HepG2 (cell line): ENCODE data around the gene ZNF414. TPM values are rescaled to one million over a fixed set of nuclear protein-coding genes. Genes with fewer than 3 reads are reported as not detected.

Experiments
- BCLAF1 ChIP-seq: fragments of 450-650 bp; IDR thresholded peaks from 2 replicates; pipeline ENCODE4 v1.6.1; 2017; ENCODE audit warnings: mild to moderate bottlenecking
- JDP2 ChIP-seq: sonication (generic); formaldehyde crosslinking; IDR thresholded peaks from 2 replicates; pipeline ENCODE4 v1.8.1; 2022; ENCODE audit warnings: missing genetic modification reagents, borderline replicate concordance
- KLF6 ChIP-seq: IDR thresholded peaks from 2 replicates; pipeline ENCODE4 v1.8.0; 2016; ENCODE audit warnings: missing biosample characterization, missing genetic modification reagents
- MAFK ChIP-seq, 2 experiments: IDR thresholded peaks in 1 of 2; conservative IDR thresholded peaks in 1 of 2; 2 replicates each; pipeline ENCODE4 v1.6.1; 2011; ENCODE audit warnings: improper control_type of control experiment in 2 of 2, low read length in 2 of 2
- MLX ChIP-seq: IDR thresholded peaks from 2 replicates; pipeline ENCODE4 v1.6.1; 2016
- PAF1 ChIP-seq: IDR thresholded peaks from 2 replicates; pipeline ENCODE4 v1.6.1; 2016; ENCODE audit warnings: missing genetic modification reagents, missing compliant biosample characterization
- POGZ ChIP-seq: sonication (generic); formaldehyde crosslinking; IDR thresholded peaks from 2 replicates; pipeline ENCODE4 v1.4.0; 2020; ENCODE audit warnings: mild to moderate bottlenecking, missing genetic modification reagents
- SETDB1 ChIP-seq: sonication (generic); formaldehyde crosslinking; IDR thresholded peaks from 2 replicates; pipeline ENCODE4 v1.5.1; 2020; ENCODE audit warnings: missing genetic modification reagents, mild to moderate bottlenecking, borderline replicate concordance
- SRY ChIP-seq: sonication (generic); formaldehyde crosslinking; IDR thresholded peaks from 2 replicates; pipeline ENCODE4 v1.8.0; 2022; ENCODE audit warnings: mild to moderate bottlenecking, missing genetic modification reagents
- ZEB1 ChIP-seq: IDR thresholded peaks from 2 replicates; pipeline ENCODE4 v1.6.1; 2012; ENCODE audit warnings: mild to moderate bottlenecking, low read depth, inconsistent platforms; ENCODE audit not compliant: insufficient replicate concordance
- ZFP36 ChIP-seq: fragments of 150-350 bp; IDR thresholded peaks from 2 replicates; pipeline ENCODE4 v1.6.1; 2018; ENCODE audit warnings: borderline replicate concordance, low read length, low read depth; ENCODE audit not compliant: partially characterized antibody
- ZFP41 ChIP-seq: sonication (generic); formaldehyde crosslinking; IDR thresholded peaks from 2 replicates; pipeline ENCODE4 v1.4.0; 2020; ENCODE audit warnings: mild to moderate bottlenecking, missing genetic modification reagents, borderline replicate concordance
- ZFP90 ChIP-seq: sonication (generic); formaldehyde crosslinking; IDR thresholded peaks from 2 replicates; pipeline ENCODE4 v1.8.0; 2022; ENCODE audit warnings: missing genetic modification reagents, mild to moderate bottlenecking, inconsistent platforms, borderline replicate concordance
- ZIK1 ChIP-seq: sonication (generic); formaldehyde crosslinking; IDR thresholded peaks from 2 replicates; pipeline ENCODE4 v1.5.0; 2020; ENCODE audit warnings: mild to moderate bottlenecking, low read depth, missing genetic modification reagents, borderline replicate concordance
- ZNF451 ChIP-seq: sonication (generic); formaldehyde crosslinking; IDR thresholded peaks from 2 replicates; pipeline ENCODE4 v1.5.0; 2020; ENCODE audit warnings: mild to moderate bottlenecking, missing genetic modification reagents
- ZNF550 ChIP-seq: sonication (generic); formaldehyde crosslinking; IDR thresholded peaks from 2 replicates; pipeline ENCODE4 v1.4.0; 2020; ENCODE audit warnings: mild to moderate bottlenecking, missing genetic modification reagents, borderline replicate concordance
- ZNF781 ChIP-seq: sonication (generic); formaldehyde crosslinking; IDR thresholded peaks from 2 replicates; pipeline ENCODE4 v1.5.1; 2020; ENCODE audit warnings: borderline replicate concordance, mild to moderate bottlenecking, missing genetic modification reagents; ENCODE audit errors: not compliant biosample characterization
- polyA plus RNA-seq, 8 experiments: library from polyadenylated mRNA; depleted of rRNA in 3 of 8; stranded (reverse) in 7 of 8; unstranded in 1 of 8; fragments of >200 nt; fragmentation: Illumina TruSeq in 4 of 8; extraction: Trizol in 4 of 8; gene quantifications; 2 replicates each; pipeline versions ENCODE4 v1.2.1 to v1.2.3, GENCODE V29; 2011 to 2016; ENCODE audit warnings: low read depth in 4 of 8, missing spikeins in 1 of 8, mixed read lengths in 1 of 8; ENCODE audit not compliant: insufficient read depth in 1 of 8
- total RNA-seq, 5 experiments: library from RNA; depleted of rRNA; stranded (reverse); fragments of >200 nt; fragmentation: Illumina TruSeq; extraction: Trizol; gene quantifications; 2 replicates each; pipeline ENCODE4 v1.2.3, GENCODE V29; 2016; ENCODE audit warnings: low read depth in 1 of 5
- TF ChIP-seq, protein P1 (sequence below): sonication (generic); formaldehyde crosslinking; IDR thresholded peaks from 2 replicates; pipeline ENCODE4 v1.4.0; 2020; ENCODE audit warnings: missing genetic modification reagents, mild to moderate bottlenecking, borderline replicate concordance
- TF ChIP-seq, protein P2 (sequence below): IDR thresholded peaks from 2 replicates; pipeline ENCODE4 v1.6.1; 2016; ENCODE audit warnings: missing genetic modification reagents, missing compliant biosample characterization
- TF ChIP-seq, protein P3 (sequence below): sonication (generic); formaldehyde crosslinking; IDR thresholded peaks from 2 replicates; pipeline ENCODE4 v1.4.0; 2020; ENCODE audit warnings: mild to moderate bottlenecking, missing genetic modification reagents

The ZNF414 gene
- total and polyA plus RNA-seq, 2 of the 13 experiments (the other 11 are each of a cell fraction or from before 2014, with no cell fraction given), result 2.5 to 4.0 TPM

GRCh38 chr19:8505680-8506401 is 8.1 kb downstream of the ZNF414 start (continued):
- TF ChIP-seq, protein P1, sequence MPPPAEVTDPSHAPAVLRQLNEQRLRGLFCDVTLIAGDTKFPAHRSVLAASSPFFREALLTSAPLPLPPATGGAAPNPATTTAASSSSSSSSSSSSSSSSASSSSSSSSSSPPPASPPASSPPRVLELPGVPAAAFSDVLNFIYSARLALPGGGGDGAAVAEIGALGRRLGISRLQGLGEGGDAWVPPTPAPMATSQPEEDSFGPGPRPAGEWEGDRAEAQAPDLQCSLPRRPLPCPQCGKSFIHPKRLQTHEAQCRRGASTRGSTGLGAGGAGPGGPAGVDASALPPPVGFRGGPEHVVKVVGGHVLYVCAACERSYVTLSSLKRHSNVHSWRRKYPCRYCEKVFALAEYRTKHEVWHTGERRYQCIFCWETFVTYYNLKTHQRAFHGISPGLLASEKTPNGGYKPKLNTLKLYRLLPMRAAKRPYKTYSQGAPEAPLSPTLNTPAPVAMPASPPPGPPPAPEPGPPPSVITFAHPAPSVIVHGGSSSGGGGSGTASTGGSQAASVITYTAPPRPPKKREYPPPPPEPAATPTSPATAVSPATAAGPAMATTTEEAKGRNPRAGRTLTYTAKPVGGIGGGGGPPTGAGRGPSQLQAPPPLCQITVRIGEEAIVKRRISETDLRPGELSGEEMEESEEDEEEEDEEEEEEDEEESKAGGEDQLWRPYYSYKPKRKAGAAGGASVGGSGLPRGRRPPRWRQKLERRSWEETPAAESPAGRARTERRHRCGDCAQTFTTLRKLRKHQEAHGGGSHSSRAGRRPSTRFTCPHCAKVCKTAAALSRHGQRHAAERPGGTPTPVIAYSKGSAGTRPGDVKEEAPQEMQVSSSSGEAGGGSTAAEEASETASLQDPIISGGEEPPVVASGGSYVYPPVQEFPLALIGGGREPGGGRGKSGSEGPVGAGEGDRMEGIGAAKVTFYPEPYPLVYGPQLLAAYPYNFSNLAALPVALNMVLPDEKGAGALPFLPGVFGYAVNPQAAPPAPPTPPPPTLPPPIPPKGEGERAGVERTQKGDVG, result 0 out of 2 replicates have a peak, but pooled peaks have one; percentile 57
- no peak for TF ChIP-seq SETDB1 (CRISPR knock-in tag)
- peak; percentile 56 for TF ChIP-seq ZFP90 (CRISPR knock-in tag)
- TF ChIP-seq, protein P2, sequence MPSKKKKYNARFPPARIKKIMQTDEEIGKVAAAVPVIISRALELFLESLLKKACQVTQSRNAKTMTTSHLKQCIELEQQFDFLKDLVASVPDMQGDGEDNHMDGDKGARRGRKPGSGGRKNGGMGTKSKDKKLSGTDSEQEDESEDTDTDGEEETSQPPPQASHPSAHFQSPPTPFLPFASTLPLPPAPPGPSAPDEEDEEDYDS (CRISPR knock-in tag), result no peak
- TF ChIP-seq ZFP36, result no peak
- TF ChIP-seq POGZ (CRISPR knock-in tag), result peak; percentile 27; the same call in 1 of the 2 replicates
- TF ChIP-seq KLF6, result no peak
- TF ChIP-seq PAF1, result no peak
- TF ChIP-seq JDP2 (CRISPR knock-in tag), result no peak
- no peak for TF ChIP-seq ZNF781 (CRISPR knock-in tag)
- TF ChIP-seq ZNF451 (CRISPR knock-in tag), result no peak
- TF ChIP-seq ZIK1 (CRISPR knock-in tag), result peak; percentile 61; the same call in 1 of the 2 replicates
- TF ChIP-seq MLX (CRISPR knock-in tag), result no peak
- no peak for TF ChIP-seq MAFK (conservative IDR thresholded peaks at IDR 0.05 in 1 of 2, IDR thresholded peaks at IDR 0.05 in 1 of 2; ENCODE audit: low read length in 2 of 2)
- TF ChIP-seq ZNF550 (CRISPR knock-in tag), result no peak
- TF ChIP-seq ZFP41 (CRISPR knock-in tag), result no peak
- peak; percentile 30 for TF ChIP-seq SRY
- TF ChIP-seq, protein P3, sequence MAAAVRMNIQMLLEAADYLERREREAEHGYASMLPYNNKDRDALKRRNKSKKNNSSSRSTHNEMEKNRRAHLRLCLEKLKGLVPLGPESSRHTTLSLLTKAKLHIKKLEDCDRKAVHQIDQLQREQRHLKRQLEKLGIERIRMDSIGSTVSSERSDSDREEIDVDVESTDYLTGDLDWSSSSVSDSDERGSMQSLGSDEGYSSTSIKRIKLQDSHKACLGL, result peak; percentile 95
- TF ChIP-seq BCLAF1, result no peak
- TF ChIP-seq ZEB1, result no peak
